GM21526 (cell line): ENCODE data around the gene IRF2BP2.
A peak's percentile ranks its signal among the peaks of the same experiment; 100 is the strongest.

Experiments used
- ATAC-seq: cut with Tn5 transposase; IDR thresholded peaks from one replicate; pipeline ENCODE4 v1.9.1; 2021; ENCODE audit warnings: moderate library complexity; ENCODE audit not compliant: unreplicated experiment, low FRiP score

IRF2BP2 gene

GRCh38 chr1:234585330-234586055 is 24.5 kb downstream of the IRF2BP2 start:
- no peak for ATAC-seq

- ATAC-seq, result no peak
These were observed 25.1 kb downstream of the IRF2BP2 start for GRCh38 chr1:234584926-234585325.

GRCh38 chr1:234584420-234584805 is 25.6 kb downstream of the IRF2BP2 start:
- ATAC-seq, result no peak

- ATAC-seq, result no peak
These were observed 26.1 kb downstream of the IRF2BP2 start for GRCh38 chr1:234583755-234584419.

- ATAC-seq, result no peak
These were observed 27.2 kb downstream of the IRF2BP2 start for GRCh38 chr1:234582681-234583301.

GRCh38 chr1:234582186-234582585 is 27.8 kb downstream of the IRF2BP2 start:
- ATAC-seq, result no peak

GRCh38 chr1:234581063-234581714 is 28.8 kb downstream of the IRF2BP2 start:
- ATAC-seq, result no peak

- ATAC-seq, result peak; percentile 58
These were observed 30.0 kb downstream of the IRF2BP2 start for GRCh38 chr1:234579967-234580366.

GRCh38 chr1:234578735-234579134 is 31.2 kb downstream of the IRF2BP2 start:
- no peak for ATAC-seq

- no peak for ATAC-seq
These were observed 31.9 kb downstream of the IRF2BP2 start for GRCh38 chr1:234578087-234578486.

- ATAC-seq, result no peak
These were observed 36.2 kb downstream of the IRF2BP2 start for GRCh38 chr1:234573711-234574299.

GRCh38 chr1:234572966-234573365 is 37.0 kb downstream of the IRF2BP2 start:
- no peak for ATAC-seq

- no peak for ATAC-seq
These were observed 38.3 kb downstream of the IRF2BP2 start for GRCh38 chr1:234571702-234572101.

GRCh38 chr1:234570329-234571120 is 39.5 kb downstream of the IRF2BP2 start:
- ATAC-seq, result no peak

GRCh38 chr1:234568345-234568744 is 41.6 kb downstream of the IRF2BP2 start:
- ATAC-seq, result no peak

- no peak for ATAC-seq
These were observed 44.8 kb downstream of the IRF2BP2 start for GRCh38 chr1:234565132-234565531.

- ATAC-seq, result no peak
These were observed 45.6 kb downstream of the IRF2BP2 start for GRCh38 chr1:234564035-234565029.

- no peak for ATAC-seq
These were observed 47.6 kb downstream of the IRF2BP2 start for GRCh38 chr1:234562334-234562733.

GRCh38 chr1:234561319-234561718 is 48.7 kb downstream of the IRF2BP2 start:
- no peak for ATAC-seq
